Liver (tissue), 9 donors: ENCODE measurements around the gene MSH6. TPM values are rescaled to one million over a fixed set of nuclear protein-coding genes. Genes with fewer than 3 reads are reported as not detected.

Experiments
- DNase-seq: peaks from one replicate; pipeline ENCODE4 v3.0.0-alpha.2; 2017; ENCODE audit warnings: low spot score
- H3K27ac ChIP-seq, 2 donors: one replicate each; pipeline ENCODE4 v1.7.0; 2013; ENCODE audit warnings: inconsistent platforms in 2 of 2, low read length in 2 of 2, control low read depth in 1 of 2, low read depth in 1 of 2, mild to moderate bottlenecking in 1 of 2
- H3K27me3 ChIP-seq, 4 donors: one replicate each; pipeline versions ENCODE4 v1.6.1 to v1.7.0; 2013; ENCODE audit warnings: low read length in 3 of 4, inconsistent platforms in 1 of 4, mild to moderate bottlenecking in 1 of 4, moderate library complexity in 1 of 4; ENCODE audit not compliant: control insufficient read depth in 4 of 4, insufficient read depth in 4 of 4
- H3K36me3 ChIP-seq, 4 donors: one replicate each; pipeline versions ENCODE4 v1.6.1 to v1.7.0; 2013; ENCODE audit warnings: low read length in 3 of 4, mild to moderate bottlenecking in 3 of 4, low read depth in 1 of 4, moderate library complexity in 1 of 4; ENCODE audit not compliant: control insufficient read depth in 4 of 4, insufficient read depth in 3 of 4
- H3K4me1 ChIP-seq, 4 donors: one replicate each; pipeline versions ENCODE4 v1.6.1 to v1.7.0; 2013; ENCODE audit warnings: low read length in 3 of 4, mild to moderate bottlenecking in 3 of 4, moderate library complexity in 1 of 4; ENCODE audit not compliant: control insufficient read depth in 4 of 4, insufficient read depth in 4 of 4
- H3K4me3 ChIP-seq, 3 donors: one replicate each; pipeline versions ENCODE4 v1.6.1 to v1.7.0; 2013; ENCODE audit warnings: low read length in 3 of 3, control low read depth in 1 of 3, low read depth in 1 of 3, mild to moderate bottlenecking in 1 of 3
- H3K9ac ChIP-seq, 2 donors: one replicate each; pipeline ENCODE4 v1.7.0; 2013; ENCODE audit warnings: low read length in 2 of 2, mild to moderate bottlenecking in 2 of 2, moderate library complexity in 2 of 2, control low read depth in 1 of 2, low read depth in 1 of 2
- H3K9me3 ChIP-seq, 4 donors: one replicate each; pipeline versions ENCODE4 v1.6.1 to v1.7.0; 2013; ENCODE audit warnings: low read length in 3 of 4; ENCODE audit not compliant: control insufficient read depth in 4 of 4
- ATF3 ChIP-seq: IDR thresholded peaks from 2 replicates; pipeline ENCODE4 v1.6.1; 2016; ENCODE audit warnings: antibody characterized with exemption
- CTCF ChIP-seq: fragments of 150-350 bp; IDR thresholded peaks from 2 replicates; pipeline ENCODE4 v1.5.1; 2017; ENCODE audit warnings: improper control_type of control experiment, low read depth, low read length; ENCODE audit not compliant: missing input control
- EGR1 ChIP-seq, 2 donors: IDR thresholded peaks; 2 replicates each; pipeline ENCODE4 v1.6.1; 2016 to 2018; ENCODE audit warnings: antibody characterized with exemption in 2 of 2, low read depth in 2 of 2
- FOXA1 ChIP-seq: IDR thresholded peaks from 2 replicates; pipeline ENCODE4 v1.6.1; 2016; ENCODE audit warnings: antibody characterized with exemption
- FOXA2 ChIP-seq: IDR thresholded peaks from 2 replicates; pipeline ENCODE4 v1.6.1; 2016; ENCODE audit warnings: antibody characterized with exemption
- HNF4G ChIP-seq: IDR thresholded peaks from 2 replicates; pipeline ENCODE4 v1.6.1; 2016; ENCODE audit warnings: antibody characterized with exemption
- JUND ChIP-seq, 2 donors: IDR thresholded peaks; 2 replicates each; pipeline ENCODE4 v1.6.1; 2016; ENCODE audit warnings: antibody characterized with exemption in 2 of 2
- MAX ChIP-seq: IDR thresholded peaks from 2 replicates; pipeline ENCODE4 v1.6.1; 2016; ENCODE audit warnings: antibody characterized with exemption
- RAD21 ChIP-seq, 2 donors: IDR thresholded peaks; 2 replicates each; pipeline ENCODE4 v1.6.1; 2016; ENCODE audit warnings: antibody characterized with exemption in 2 of 2, mild to moderate bottlenecking in 2 of 2
- REST ChIP-seq: IDR thresholded peaks from 2 replicates; pipeline ENCODE4 v1.6.1; 2016; ENCODE audit warnings: antibody characterized with exemption, mild to moderate bottlenecking
- RXRA ChIP-seq, 2 donors: IDR thresholded peaks; 2 replicates each; pipeline ENCODE4 v1.6.1; 2017 to 2018; ENCODE audit warnings: antibody characterized with exemption in 2 of 2, mild to moderate bottlenecking in 1 of 2
- SP1 ChIP-seq: IDR thresholded peaks from 2 replicates; pipeline ENCODE4 v1.6.1; 2018; ENCODE audit warnings: antibody characterized with exemption, mild to moderate bottlenecking
- TAF1 ChIP-seq: conservative IDR thresholded peaks from 2 replicates; pipeline ENCODE4 v1.6.1; 2016; ENCODE audit warnings: antibody characterized with exemption, mild to moderate bottlenecking
- YY1 ChIP-seq: IDR thresholded peaks from 2 replicates; pipeline ENCODE4 v1.6.1; 2016; ENCODE audit warnings: antibody characterized with exemption, mild to moderate bottlenecking
- ZBTB33 ChIP-seq: IDR thresholded peaks from 2 replicates; pipeline ENCODE4 v1.6.1; 2016; ENCODE audit warnings: antibody characterized with exemption
- WGBS: extraction: QIAGEN DNeasy Blood & Tissue Kit; methylation state at CpG from one replicate; pipeline ENCODE4 v1.1.7; 2013; 5-methylcytosine and 5-hydroxymethylcytosine counted together
- polyA plus RNA-seq, 2 donors: library from polyadenylated mRNA; stranded (reverse) in 1 of 2; unstranded in 1 of 2; fragments of 200-250 nt in 1 of 2; fragments of >200 nt in 1 of 2; fragmentation: Nextera tagmentation in 1 of 2; extraction: Ambion mirVana in 1 of 2; gene quantifications; one replicate each; pipeline versions ENCODE4 v1.2.1 to v1.2.3, GENCODE V29; 2013 to 2015
- total RNA-seq, 2 donors: library from RNA; depleted of rRNA; stranded (reverse); fragments of >200 nt; gene quantifications; one replicate each; pipeline ENCODE4 v1.2.3, GENCODE V29; 2014
- donor health status: healthy.
- donor health status: healthy.
- donor health status: healthy.
- donor health status: healthy.
- donor health status: healthy.

The MSH6 gene
- total and polyA plus RNA-seq, 4 donors = 5.3 to 40.5 (median 17.6) TPM

- 80% methylated on average over 13 of the region's 13 CpGs for WGBS
- Histone ChIP-seq H3K9me3 (no peaks in the 10 kb centered on the region), H3K9ac (no peak overlapping the region), H3K4me3 (no peak overlapping the region), H3K4me1 (peaks cover 0 to 8% (median 1%) of the 10 kb centered on the region in 4 donors), H3K27me3 (no peaks in the 10 kb centered on the region), H3K36me3 (no peaks in the 10 kb centered on the region), H3K27ac (no peak overlapping the region)
- no peak for DNase-seq
- TF ChIP-seq RAD21 (IDR thresholded peaks at IDR 0.05) = no peak
- no peak for TF ChIP-seq SP1
- no peak for TF ChIP-seq ATF3
- no peak for TF ChIP-seq RXRA (IDR thresholded peaks at IDR 0.05)
- TF ChIP-seq HNF4G = no peak
- no peak for TF ChIP-seq TAF1
- no peak for TF ChIP-seq FOXA2
- TF ChIP-seq MAX = no peak
- no peak for TF ChIP-seq CTCF
- no peak for TF ChIP-seq FOXA1
- TF ChIP-seq REST = no peak
- TF ChIP-seq EGR1 (IDR thresholded peaks at IDR 0.05; ENCODE audit: low read depth in 2 of 2) = no peak
- no peak for TF ChIP-seq ZBTB33
These were observed 5.5 kb upstream of the MSH6 start for GRCh38 chr2:47777277-47777937.

GRCh38 chr2:47778698-47779425 lies 4.1 kb upstream of the MSH6 start:
- no peak overlapping the region for H3K27ac ChIP-seq
- DNase-seq = no peak
- H3K27me3 ChIP-seq = no peaks in the 10 kb centered on the region
- peaks cover 0 to 10% (median 1%) of the 10 kb centered on the region in 4 donors for H3K4me1 ChIP-seq
- H3K36me3 ChIP-seq = no peaks in the 10 kb centered on the region
- H3K9me3 ChIP-seq = no peaks in the 10 kb centered on the region
- H3K4me3 ChIP-seq = no peak overlapping the region
- 95% methylated on average over 8 of the region's 8 CpGs for WGBS
- H3K9ac ChIP-seq = no peak overlapping the region
- no peak for TF ChIP-seq CTCF
- TF ChIP-seq MAX = no peak
- no peak for TF ChIP-seq FOXA2
- TF ChIP-seq EGR1 (IDR thresholded peaks at IDR 0.05; ENCODE audit: low read depth in 2 of 2) = no peak
- TF ChIP-seq ATF3 = no peak
- TF ChIP-seq ZBTB33 = no peak
- no peak for TF ChIP-seq JUND (IDR thresholded peaks at IDR 0.05)
- TF ChIP-seq YY1 = no peak
- TF ChIP-seq HNF4G = no peak
